ENCODE data around the gene SGTA. TPM values are rescaled to one million over a fixed set of nuclear protein-coding genes. Genes with fewer than 3 reads are reported as not detected.

Gene SGTA
- total RNA-seq, 1 experiment from 2014 or later, result 109 TPM

DNA sequence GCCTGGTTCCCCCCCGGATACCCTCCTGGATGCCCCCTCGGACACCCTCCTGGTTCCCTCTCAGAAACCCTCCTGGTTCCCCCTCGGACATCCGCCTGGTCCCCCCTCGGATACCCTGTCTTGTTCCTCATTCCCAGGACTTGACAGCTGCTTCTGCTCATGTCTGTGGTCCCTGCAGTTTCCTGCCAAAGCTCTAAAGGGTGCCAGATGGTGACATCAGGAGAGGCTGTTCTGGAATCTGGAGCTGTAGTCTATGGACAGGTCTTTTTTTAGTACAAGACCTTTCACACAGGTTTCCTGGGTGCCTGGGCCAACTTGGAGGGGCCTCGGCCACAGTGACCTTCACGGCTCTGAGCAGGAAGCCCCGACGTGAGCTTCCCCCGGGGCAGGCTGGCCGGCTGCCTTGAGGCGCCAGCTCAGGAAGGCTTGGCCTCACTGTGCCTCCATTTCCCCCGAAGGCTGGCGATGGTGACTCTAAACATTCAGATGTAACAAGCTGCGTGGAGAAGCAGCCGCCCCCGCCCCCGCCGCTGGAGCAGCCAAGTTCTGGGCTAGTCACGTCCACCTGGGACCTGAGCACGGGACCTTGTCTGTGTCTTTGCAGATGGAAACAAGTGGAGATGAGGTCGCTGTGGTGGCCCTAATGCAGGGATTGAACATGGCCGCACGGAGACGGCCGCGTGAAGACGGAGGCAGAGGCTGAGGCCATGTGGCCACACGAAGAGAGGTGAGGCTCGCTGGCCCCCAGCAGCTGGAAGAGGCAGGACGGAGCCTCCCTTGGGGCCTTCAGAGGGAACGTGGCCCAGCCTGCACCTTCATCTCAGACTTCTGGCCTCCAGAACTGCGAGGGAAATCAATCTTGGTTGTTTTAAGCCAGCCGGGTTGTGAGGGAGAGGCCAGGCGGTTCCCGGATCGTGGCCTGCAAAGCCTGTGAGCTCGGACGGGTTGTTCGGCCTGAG, 12.7 kb downstream of the SGTA start:
- no peaks in the 10 kb centered on the region for H3K4me1 ChIP-seq (ENCODE audit: control insufficient read depth in 1 of 2, insufficient read depth in 2 of 2, low read length in 2 of 2)
- H4K20me1 ChIP-seq (ENCODE audit: insufficient read depth), result no peaks in the 10 kb centered on the region; the same call in 1 of the 2 replicates
- CTCF ChIA-PET, result no interaction called here
- H3K27ac ChIP-seq (ENCODE audit: low read depth, low read length), result no peak overlapping the region
- H3K9ac ChIP-seq (ENCODE audit: low read length), result no peak overlapping the region
- H3K36me3 ChIP-seq (ENCODE audit: control insufficient read depth in 1 of 2, insufficient read depth in 2 of 2, low read length in 2 of 2), result peaks cover 11 to 17% of the 10 kb centered on the region in 2 experiments; a peak in 3 of 4 replicates
- H3K9me2 ChIP-seq (ENCODE audit: insufficient read depth), result no peaks in the 10 kb centered on the region
- POLR2A ChIA-PET, result no interaction called here
- no peaks in the 10 kb centered on the region for H3K9me3 ChIP-seq (ENCODE audit: control insufficient read depth in 1 of 2, insufficient read depth in 1 of 2, low read depth in 1 of 2, low read length in 2 of 2)
- RAD21 ChIA-PET (ENCODE audit: low non-redundant PET in 1 of 2, low total read pairs in 2 of 2, uncharacterized antibody in 2 of 2, unreplicated experiment in 2 of 2), result no interaction called here
- H3K79me2 ChIP-seq (ENCODE audit: insufficient read depth, low read length), result peaks cover 73% of the 10 kb centered on the region
- ATAC-seq, result no peak
- no peak overlapping the region for H3K4me2 ChIP-seq (ENCODE audit: low read length)
- no peak for DNase-seq (ENCODE audit: low read depth, low spot score)
- BruUV-seq (replicated peaks), result no TSS peak
- H2AFZ ChIP-seq (ENCODE audit: low read depth, low read length, poor library complexity, severe bottlenecking), result no peak overlapping the region
- TF ChIP-seq ZFX (IDR thresholded peaks at IDR 0.05) (no peak), POLR2AphosphoS5 (IDR thresholded peaks at IDR 0.05; ENCODE audit: low read depth, low read length) (no peak), SIN3A (IDR thresholded peaks at IDR 0.05; ENCODE audit: low read depth) (no peak), EGR1 (IDR thresholded peaks at IDR 0.05; ENCODE audit: low read depth) (no peak), SP1 (IDR thresholded peaks at IDR 0.05; ENCODE audit: low read depth) (no peak), TCF7L2 (IDR thresholded peaks at IDR 0.05; ENCODE audit: borderline replicate concordance, extremely low read depth, insufficient read depth, insufficient read length) (no peak), CEBPB (IDR thresholded peaks at IDR 0.05; ENCODE audit: low read depth) (no peak), ELF1 (IDR thresholded peaks at IDR 0.05; ENCODE audit: borderline replicate concordance, low read depth) (no peak), EZH2 (IDR thresholded peaks at IDR 0.05) (no peak), POLR2A (IDR thresholded peaks at IDR 0.05; ENCODE audit: borderline replicate concordance, extremely low read depth, insufficient read depth, insufficient read length) (no peak), ZNF274 (IDR thresholded peaks at IDR 0.05; ENCODE audit: low read depth, low read length) (no peak), RAD21 (IDR thresholded peaks at IDR 0.05; ENCODE audit: low read depth) (no peak), YY1 (IDR thresholded peaks at IDR 0.05; ENCODE audit: extremely low read depth, insufficient replicate concordance, low read depth, low read length) (no peak), SRF (IDR thresholded peaks at IDR 0.05; ENCODE audit: low read depth) (no peak)
- TF ChIP-seq, protein P1, sequence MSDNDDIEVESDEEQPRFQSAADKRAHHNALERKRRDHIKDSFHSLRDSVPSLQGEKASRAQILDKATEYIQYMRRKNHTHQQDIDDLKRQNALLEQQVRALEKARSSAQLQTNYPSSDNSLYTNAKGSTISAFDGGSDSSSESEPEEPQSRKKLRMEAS (IDR thresholded peaks at IDR 0.05), result no peak
- TF ChIP-seq, protein P2, sequence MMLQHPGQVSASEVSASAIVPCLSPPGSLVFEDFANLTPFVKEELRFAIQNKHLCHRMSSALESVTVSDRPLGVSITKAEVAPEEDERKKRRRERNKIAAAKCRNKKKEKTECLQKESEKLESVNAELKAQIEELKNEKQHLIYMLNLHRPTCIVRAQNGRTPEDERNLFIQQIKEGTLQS (IDR thresholded peaks at IDR 0.05), result no peak
- no peak overlapping the region for H3K4me3 ChIP-seq (replicated peaks in 1 of 2; ENCODE audit: low read depth in 1 of 2, low read length in 2 of 2)
- no peaks in the 10 kb centered on the region for H3K27me3 ChIP-seq (ENCODE audit: insufficient read depth, low read length)
- intact Hi-C loops (cut with micrococcal nuclease), result no loop called here

Data from HCT116 (cell line).